ENCODE results near the gene AMT.

The AMT gene, protein sequence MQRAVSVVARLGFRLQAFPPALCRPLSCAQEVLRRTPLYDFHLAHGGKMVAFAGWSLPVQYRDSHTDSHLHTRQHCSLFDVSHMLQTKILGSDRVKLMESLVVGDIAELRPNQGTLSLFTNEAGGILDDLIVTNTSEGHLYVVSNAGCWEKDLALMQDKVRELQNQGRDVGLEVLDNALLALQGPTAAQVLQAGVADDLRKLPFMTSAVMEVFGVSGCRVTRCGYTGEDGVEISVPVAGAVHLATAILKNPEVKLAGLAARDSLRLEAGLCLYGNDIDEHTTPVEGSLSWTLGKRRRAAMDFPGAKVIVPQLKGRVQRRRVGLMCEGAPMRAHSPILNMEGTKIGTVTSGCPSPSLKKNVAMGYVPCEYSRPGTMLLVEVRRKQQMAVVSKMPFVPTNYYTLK

DNA sequence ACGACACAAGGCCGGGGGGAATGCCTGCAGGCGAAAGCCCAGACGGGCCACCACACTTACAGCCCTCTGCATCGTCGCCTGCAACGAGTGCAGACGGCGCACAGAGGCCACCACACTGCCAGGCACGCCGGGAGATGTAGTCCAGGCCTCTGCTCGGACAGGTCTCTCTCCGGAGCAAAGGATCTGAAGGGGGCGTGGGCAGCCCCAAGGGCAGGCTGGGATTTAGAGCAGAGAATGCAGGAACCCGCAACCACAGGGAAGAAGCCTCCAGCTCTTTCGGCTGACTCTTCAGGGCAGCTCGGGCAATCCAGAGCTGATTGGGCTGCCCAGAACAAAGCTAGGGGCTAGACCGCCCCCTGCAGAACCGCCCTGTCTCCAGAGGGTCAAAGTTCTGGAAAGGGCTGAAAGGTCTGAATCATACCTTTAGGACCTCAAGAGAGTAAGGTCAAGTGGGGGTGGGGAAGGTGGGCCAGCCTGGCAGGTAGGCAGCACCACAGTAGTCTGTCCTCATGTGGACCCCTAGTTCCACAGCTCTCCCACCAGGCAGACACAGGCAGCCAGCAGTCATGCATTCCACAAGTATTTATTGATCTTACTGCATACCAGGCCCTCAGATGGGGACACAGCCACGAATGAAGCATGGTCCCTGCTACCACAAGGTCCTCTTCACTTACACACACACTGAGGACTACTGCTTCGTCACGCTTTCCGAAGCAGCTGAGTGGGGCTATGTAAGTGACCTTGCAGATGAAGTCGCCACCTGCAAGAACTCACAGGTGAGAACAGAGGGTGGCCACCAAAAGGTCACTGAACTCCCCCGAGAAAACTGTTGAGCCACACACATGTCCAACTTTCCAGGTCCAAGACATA, at the start of gene AMT:
TSS of gene AMT (minus strand) at position 95 of the 870 bp plus-strand sequence. CDS start at position 72, 23 bp downstream.
- DNase-seq: no peak

- DNase-seq: no peak
These were observed 48.6 kb upstream of the AMT start for GRCh38 chr3:49470714-49471420.

GRCh38 chr3:49469936-49470713, 47.9 kb upstream of the AMT start, which contains the start of gene DAG1:
Gene DAG1, plus strand, starts transcription at chr3:49470267. Its CDS starts 40,268 bp downstream, at chr3:49510535.
- DNase-seq: peak; percentile 98

DNA sequence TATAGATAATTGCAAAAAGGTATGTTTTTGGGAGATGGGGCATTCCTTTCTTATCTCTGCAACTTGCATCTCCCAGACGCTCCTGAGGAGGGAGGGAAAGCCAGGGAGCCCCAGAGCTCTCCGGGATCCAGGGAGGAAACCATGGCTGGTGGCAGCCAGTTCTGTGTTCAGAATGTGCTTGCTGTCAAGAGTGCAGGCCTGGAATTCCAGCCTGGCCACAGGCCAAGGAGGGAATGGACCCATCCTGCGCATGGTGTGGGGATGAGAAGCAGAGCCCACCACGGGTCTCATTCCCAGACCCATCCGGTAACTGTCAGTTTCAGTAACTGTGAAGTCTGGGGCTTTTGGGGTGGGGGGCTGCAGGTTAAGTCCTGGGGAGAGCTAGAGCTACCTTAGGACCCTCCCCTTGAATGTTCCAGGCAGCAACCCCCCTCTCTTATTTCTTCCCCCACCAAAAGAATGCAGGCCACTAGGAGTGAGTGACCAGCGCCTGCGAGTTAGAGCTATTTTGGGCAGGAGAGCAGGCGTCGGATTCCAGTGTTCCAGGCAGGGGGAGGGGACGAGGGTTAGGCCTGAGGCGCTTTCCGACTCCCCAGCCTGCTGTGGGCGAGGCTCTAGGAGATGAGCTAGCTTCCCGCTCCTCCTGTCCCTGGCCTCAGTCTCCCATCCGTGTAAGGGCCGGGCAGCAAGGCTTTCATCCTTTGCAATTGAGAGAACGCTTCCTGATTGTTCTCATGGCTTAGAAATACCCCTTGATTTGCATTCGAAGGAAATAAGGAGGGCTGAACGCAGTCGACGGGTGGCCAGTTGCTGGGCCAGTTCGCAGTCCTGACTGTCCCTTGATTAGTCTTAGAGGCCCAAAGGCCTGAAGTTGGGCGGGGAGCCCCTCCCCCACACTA, 47.0 kb upstream of the AMT start:
- peak; percentile 86 for DNase-seq

GRCh38 chr3:49466085-49466484, 43.8 kb upstream of the AMT start:
- DNase-seq: no peak

- DNase-seq: peak; percentile 43
These were observed 43.2 kb upstream of the AMT start for GRCh38 chr3:49465270-49466034.

DNA sequence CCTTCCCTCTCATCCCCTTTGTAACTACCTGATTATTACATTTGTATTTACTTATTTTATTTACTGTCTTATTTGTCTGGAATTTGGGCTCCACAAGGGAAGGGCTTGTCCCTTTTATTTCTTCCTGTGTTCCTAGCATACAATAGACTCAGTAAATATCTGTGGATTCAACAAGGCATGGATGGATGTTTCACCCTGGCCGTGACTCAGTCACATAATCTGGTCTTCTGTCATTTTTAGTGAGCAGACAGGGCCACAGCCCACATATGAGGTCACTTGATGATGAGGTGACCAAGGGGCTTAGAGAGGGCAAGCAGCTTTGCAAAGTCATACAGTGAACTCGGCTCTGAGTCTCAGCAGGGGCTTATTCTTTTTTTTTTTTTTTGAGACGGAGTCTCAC, 39.9 kb upstream of the AMT start:
- DNase-seq: no peak

DNA sequence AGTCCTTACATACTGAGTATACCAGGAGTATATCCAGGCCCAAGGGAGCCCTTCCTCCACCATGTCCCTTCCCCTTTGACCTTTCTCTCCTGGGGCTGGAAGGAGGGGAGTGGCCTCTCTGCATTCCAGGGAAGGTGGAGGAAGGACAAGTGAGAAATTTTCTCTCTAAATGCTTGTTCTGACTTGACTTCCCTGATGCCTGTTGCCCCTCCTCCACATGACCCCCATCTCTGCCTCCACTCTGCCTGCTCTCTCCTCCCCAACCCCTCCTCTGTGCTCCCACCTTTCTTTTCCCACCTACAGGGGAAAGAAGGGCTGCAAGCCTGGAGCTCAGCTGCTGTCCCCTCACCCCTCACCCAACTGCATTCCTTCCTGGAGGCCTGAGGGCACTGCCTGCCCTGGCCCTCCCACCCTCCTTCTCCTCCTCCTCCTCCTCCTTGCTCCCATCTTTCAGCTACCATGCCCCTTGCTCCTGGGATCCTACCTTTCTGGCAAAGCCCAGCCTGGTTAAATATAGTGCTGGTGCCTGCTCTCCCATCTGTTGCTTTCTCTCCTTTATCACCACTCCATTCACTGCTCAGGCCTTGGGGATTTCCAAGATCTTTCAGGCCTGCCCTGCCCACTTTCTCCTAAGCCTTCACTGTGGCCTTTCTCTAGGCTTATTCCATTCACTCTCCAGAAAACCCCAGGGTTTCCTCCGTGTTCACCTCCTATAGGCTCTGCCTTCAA, 39.3 kb upstream of the AMT start:
- peak; percentile 71 for DNase-seq

GRCh38 chr3:49460956-49461355, 38.7 kb upstream of the AMT start:
- no peak for DNase-seq

DNA sequence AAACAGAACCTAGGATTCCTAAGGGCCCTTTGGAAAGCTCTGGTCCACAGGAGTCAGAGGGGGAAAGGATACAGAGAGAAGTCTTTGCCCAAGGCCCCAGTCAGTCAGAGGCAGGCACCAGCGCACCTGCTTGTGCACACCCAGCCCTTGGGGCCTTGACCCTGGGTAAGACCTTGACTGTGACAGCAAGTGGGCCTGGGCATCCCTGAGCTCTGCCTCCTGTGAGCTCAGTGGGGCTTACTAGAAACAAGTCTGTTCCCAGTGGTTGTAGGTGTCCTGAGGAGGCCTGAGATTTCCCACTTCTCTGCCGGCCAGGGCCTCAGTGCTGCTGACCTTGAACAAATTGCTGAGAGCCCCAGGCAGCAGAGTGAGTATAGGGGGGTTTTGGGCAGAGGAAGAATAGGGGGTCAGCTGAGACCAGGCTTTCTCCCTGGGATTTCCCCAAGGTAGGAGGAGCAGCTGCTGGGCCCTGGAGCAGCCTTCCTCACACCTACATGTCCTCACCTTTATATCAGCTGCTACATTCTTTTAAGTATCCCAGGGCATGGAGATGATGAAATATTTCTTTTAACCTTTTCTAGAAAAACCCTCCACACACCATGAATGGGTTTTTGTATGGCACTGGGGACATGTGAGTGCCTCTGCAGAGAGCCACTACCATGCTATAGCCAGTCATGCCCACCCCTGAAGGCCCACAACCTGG, 38.1 kb upstream of the AMT start:
- DNase-seq: no peak

DNA sequence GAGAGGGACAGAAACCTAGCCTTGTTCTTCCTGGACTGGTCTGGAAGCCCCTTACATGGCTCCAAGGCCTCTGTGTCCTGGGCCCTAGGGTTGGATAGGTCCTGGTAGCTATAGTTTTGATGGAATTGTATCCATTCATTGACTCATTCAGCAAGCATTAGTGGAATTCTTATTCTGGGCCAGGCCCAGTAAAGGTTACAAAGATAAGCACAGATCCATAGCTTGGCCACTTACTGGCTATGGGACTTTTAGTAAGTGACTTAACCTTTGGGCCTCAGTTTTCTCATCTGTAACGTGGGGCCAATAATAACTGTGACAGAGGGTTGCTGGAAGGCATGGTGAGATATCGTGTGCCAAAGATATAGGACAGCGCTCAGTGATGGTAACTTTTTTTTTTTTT, 34.2 kb upstream of the AMT start:
- DNase-seq: peak; percentile 54

DNA sequence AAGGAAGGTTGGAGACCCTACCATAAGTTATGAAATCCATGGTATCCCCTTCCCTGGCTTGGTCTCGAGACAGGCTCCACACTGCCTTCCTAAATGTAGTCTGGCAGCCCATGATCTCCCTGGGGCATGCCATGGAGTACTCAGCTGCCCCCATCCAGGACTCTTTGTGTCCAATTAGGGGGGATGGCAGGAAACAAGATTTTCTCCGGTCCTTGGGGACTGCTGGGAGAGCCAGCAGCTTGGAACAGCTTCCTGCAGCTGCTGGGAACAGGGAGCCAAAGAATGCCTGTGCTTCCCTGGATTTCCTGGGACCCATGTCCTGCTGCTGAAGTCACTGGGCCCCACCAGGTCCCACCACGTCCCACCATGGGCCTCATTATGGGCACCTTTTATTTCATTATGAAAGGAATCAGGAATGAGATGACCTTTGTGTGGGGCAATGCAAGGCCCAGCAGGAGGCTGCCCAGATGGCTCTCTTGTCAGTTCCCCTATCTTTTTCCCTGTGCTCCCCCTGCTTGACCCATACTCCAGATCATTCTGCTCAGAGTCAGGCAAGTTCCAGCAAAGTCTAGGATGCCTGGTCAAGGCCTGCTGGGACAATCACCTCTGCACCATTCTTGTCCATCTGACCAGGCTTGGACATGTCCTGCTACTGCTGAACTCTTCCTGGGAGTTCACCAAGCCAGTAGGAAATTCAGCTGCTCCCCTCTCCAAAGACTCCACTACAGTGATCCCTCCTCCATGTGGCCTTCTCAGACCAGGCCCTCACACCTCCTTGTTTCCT, 32.8 kb upstream of the AMT start:
- no peak for DNase-seq

- peak; percentile 29 for DNase-seq
These were observed 32.2 kb upstream of the AMT start for GRCh38 chr3:49454458-49454857.

DNA sequence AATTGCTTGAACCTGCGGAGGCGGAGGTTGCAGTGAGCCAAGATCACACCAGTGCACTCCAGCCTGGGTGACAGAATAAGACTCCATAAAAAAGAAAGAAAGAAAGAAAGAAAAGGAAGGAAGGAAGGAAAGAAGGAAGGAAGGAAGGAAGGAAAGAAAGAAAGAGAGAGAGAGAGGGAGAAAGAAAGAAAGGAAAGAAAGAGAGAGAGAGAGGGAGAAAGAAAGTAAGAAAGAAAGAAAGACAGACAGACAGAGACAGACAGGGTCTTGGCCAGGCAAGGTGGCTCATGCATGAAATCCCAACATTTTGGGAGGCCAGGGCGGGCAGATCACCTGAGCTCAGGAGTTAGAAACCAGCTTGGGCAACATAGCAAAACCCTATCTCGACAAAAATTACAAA, 31.3 kb upstream of the AMT start:
- DNase-seq: no peak

- DNase-seq: no peak
These were observed 23.1 kb upstream of the AMT start for GRCh38 chr3:49445391-49445790.

GRCh38 chr3:49434731-49435130, 12.5 kb upstream of the AMT start:
- no peak for DNase-seq

DNA sequence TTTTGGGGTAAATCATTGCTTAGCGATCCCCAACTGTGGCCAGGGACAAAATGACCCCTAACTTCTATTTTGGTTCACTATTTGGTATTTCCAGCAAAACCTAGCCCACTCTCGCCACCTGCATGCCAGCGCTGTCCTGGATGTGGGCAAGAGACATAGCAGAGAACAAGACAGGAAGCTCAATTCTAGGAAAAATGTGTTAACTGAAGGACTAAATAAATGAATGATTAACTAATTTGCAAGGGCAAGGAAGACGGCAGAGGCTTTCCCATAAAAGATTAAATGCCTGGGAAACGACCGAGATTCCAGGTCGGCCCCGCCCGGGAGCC, 6.4 kb upstream of the AMT start:
- no peak for DNase-seq

GRCh38 chr3:49427586-49427985, 5.3 kb upstream of the AMT start:
- DNase-seq: no peak

All from NCI-H226 (cell line).